SK-N-MC (cell line): ENCODE data around the gene QRICH2.

Experiments used
- EZH2 ChIP-seq: fragments of 200-600 bp; sonication (generic); IDR thresholded peaks from one replicate; pipeline ENCODE4 v1.6.1; 2017; ENCODE audit warnings: antibody characterized with exemption
- FOXP2 ChIP-seq: optimal IDR thresholded peaks from 2 replicates; pipeline ENCODE3; 2011; ENCODE audit warnings: mild to moderate bottlenecking, moderate library complexity; ENCODE audit not compliant: insufficient read depth; ENCODE audit errors: extremely low read length, control extremely low read depth

- no peak for TF ChIP-seq EZH2
- no peak for TF ChIP-seq FOXP2
These were observed 11.9 kb downstream of the QRICH2 start for GRCh38 chr17:76296186-76296585.
